HG03025 (cell line): Measurements from ENCODE around the gene PPP1R14D.
"Not testable (repeated sequence)": the region's sequence is repeated elsewhere in the genome, so short reads cannot be mapped to it uniquely, and the experiment has no call there.

Source experiments
- ATAC-seq: cut with Tn5 transposase; IDR thresholded peaks from one replicate; pipeline ENCODE4 v1.9.1; 2021; ENCODE audit warnings: mild to moderate bottlenecking, moderate library complexity; ENCODE audit not compliant: unreplicated experiment, low FRiP score

Gene PPP1R14D

DNA sequence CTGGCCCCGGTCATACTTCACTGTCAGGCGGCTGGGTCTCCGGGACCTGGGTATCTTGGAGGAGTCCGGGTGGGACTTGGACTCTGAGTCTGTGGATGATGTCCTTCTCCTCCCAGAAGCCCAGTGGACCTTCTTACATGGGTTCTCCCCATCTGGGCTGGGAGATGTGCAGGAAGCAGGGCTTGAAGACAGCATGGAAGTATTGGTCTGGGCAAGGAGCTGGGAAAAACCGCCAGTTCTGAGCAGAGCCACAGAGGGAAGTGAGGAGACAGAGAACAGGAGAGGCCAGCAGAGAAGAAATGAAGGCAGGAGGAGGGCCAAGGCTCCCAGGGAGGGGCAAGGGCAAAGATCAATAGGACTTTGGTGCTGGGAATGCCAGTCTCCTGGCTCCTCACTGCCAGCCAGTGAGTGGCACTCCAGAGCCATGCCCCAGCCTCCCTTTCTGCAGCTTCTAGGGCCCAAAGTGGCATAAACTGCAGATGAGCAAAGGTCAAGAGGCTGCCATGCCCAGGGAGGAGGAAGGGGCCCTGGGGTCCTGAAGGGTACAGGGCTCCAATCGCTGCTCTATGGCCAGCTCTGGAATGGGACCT is at the start of gene PPP1R14D:
PPP1R14D (minus strand) TSS at position 262 of the 590 bp plus-strand sequence; CDS start at position 195, 67 bp downstream.
- no peak for ATAC-seq

DNA sequence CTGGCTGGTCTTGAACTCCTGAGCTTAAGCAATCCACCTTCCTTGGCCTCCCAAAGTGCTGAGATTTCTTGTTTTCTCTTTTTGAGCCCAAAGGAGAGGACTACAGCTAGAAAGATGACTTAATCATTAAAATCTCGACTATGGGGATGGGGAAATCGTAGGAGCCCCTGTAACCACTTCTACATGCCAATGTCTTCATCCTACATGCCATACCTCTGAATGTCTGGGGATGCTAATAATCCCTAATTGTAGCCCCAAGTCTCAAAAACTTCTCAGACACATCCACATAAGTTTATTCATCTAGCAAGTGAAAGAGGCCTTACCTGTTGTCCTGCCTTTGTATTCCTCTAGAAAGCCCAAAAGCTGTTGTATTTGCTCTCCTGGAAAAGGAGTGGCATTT is 49.2 kb upstream of the PPP1R14D start:
- no peak for ATAC-seq

- ATAC-seq: no peak
These were observed 47.7 kb upstream of the PPP1R14D start for GRCh38 chr15:40875991-40876730.

- peak; percentile 54 for ATAC-seq
These were observed 45.4 kb upstream of the PPP1R14D start, which contains the start of gene RHOV for GRCh38 chr15:40873694-40874561. Gene RHOV (minus strand): TSS chr15:40874234. CDS start chr15:40874139, 95 bp downstream.

DNA sequence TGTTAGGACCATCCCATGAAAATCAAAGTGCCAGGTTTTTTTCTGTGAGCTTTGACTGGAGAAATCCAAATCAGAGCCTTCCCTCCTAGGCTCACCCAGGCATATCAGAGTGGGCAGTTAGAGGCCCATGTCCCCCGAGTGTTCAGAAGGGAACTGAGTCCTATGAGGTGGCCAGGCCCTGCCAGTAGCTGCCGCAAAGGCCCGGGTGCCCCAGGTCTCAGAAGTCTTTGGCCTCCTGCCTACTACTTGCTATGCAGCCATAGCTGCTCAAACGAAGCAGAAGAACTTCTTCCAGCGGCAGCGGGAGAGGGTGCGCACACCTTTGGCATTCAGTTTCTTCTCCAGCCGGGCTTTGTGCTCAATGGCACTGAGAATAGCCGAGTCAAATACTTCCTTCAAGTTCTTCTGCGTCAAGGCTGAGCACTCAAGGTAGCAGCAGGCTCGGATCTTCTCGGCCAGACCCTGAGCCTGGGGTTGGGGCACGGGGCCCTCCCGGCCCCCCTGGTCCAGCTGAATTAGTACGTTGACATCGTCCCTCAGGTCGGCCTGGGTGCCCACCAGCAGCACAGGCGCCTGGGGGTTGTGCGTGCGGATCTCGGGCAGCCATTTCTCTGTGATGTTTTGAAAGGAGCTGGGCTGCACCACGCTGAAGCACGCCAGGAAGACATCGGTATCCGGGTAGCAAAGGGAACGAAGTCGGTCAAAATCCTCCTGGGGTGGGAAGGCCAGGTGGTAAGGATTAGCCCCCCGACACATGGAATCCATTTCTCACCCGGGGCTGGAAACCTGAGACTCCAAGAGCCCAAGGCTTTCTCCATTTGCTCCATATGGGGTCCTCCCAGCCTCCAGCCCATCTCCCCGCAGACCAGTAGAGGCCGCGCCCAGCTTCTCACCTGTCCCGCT is 44.5 kb upstream of the PPP1R14D start:
- ATAC-seq: no peak

- no peak for ATAC-seq
These were observed 43.5 kb upstream of the PPP1R14D start for GRCh38 chr15:40871749-40872617.

DNA sequence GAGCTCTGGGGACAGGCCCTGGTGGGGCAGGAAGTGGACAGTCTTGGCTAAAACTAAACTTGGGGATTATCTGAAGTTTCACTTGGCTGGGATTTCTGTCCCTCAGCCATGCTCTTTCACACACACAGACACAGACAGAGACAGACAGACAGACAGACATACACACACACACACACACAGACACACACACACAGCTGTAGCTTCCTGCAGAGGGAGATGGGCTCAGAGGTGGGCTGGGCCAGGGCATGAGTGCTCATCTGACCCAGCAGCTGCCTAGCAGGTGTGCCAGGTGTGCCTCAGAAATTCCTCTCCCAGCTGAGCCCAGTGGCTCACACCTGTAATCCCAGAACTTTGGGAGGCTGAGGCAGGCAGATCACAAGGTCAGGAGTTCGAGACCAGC is 42.2 kb upstream of the PPP1R14D start:
- ATAC-seq: no peak

- no peak for ATAC-seq
These were observed 41.2 kb upstream of the PPP1R14D start for GRCh38 chr15:40869686-40870085.

- no peak for ATAC-seq
These were observed 38.7 kb upstream of the PPP1R14D start for GRCh38 chr15:40867199-40867598.

DNA sequence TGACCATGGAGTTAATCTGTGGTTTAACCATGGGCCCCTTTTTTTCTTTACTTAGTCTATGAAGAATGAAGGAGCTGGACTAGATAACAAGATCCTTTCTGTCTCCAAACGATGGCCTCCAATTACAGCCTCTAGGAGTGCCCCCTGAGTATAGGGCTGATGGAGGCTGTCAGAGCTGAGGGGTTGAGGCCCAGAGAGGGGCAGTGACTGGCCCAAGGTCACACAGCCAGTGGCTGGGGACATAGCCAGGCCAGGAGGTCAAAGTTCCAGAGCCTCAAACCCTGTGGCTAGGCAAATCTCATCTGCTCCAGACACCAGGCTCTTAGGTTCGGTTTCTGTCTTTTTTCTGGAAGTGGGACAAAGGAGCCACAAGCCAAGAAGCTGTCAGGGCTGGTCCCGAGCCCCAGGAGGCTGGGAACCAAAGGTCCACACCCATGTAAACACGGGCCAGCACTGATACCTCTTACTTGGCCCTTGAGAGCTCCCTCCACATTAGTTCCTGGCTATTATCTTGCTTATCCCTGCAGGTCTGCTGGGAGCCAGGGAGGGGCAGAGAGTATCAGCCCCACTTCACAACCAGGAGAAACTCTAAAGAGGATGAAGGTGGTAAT is 35.3 kb upstream of the PPP1R14D start:
- ATAC-seq: no peak

GRCh38 chr15:40861147-40861546 is 32.6 kb upstream of the PPP1R14D start:
- not testable (repeated sequence) for ATAC-seq

DNA sequence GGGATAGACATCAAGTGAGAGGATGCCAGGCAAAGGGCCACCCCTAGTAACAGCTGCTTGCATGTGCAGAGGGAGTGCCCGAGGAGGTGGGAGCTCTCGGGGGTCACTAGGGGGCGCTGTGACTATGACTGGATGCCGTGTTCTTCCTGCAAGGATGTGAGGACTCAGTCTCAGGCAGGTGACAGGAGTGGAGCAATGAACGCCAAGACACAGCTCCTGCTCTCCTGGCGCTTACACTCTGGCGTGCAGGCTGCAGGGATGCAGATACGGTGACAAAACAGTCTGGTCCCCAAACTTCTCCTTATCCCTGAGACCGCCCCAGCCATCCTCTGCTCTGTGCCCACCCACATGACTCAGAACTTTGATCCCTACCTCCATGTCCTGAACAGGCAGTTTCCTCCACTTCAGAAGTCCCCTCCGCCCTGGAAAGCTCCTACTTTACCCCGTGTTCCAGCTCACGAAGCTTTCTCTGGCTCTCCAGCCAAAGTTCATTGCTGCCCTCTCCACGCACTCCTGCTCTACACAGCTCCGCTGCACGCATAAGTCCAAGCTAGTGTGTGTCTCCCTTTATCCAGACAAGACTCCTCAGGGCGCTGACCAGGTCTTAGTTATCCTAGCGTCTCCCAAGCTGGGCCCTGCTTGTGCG is 30.8 kb upstream of the PPP1R14D start:
- no peak for ATAC-seq

- ATAC-seq: no peak
These were observed 30.2 kb upstream of the PPP1R14D start for GRCh38 chr15:40858706-40859105.

- ATAC-seq: no peak
These were observed 29.3 kb upstream of the PPP1R14D start for GRCh38 chr15:40857601-40858341.

DNA sequence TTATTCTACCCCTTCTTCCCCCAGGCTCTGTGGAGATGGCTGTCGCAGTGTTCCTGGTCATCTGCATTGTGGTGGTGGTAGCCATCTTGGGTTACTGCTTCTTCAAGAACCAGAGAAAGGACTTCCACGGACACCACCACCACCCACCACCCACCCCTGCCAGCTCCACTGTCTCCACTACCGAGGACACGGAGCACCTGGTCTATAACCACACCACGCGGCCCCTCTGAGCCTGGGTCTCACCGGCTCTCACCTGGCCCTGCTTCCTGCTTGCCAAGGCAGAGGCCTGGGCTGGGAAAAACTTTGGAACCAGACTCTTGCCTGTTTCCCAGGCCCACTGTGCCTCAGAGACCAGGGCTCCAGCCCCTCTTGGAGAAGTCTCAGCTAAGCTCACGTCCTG is 28.2 kb upstream of the PPP1R14D start:
- ATAC-seq: no peak

- no peak for ATAC-seq
These were observed 27.3 kb upstream of the PPP1R14D start for GRCh38 chr15:40855706-40856234.

DNA sequence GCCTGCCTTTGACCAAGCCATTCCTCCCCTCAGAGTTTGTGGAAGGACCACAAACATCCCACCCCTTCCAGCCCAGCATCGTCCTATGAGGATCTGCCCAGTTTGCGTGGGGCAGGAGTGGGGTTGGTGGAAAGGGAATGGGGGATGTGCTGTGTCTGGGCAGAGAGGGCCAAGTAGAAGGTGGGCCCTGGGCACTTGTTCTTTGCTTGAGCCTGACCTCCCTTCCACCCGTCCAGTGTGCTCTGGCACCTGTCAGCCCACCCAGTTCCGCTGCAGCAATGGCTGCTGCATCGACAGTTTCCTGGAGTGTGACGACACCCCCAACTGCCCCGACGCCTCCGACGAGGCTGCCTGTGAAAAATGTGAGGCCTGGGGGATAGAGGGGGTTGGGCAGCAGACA is 25.7 kb upstream of the PPP1R14D start:
- ATAC-seq: no peak
